Neuronal stem cell (in vitro differentiated cells): ENCODE data around the gene RPS6KA2.

Experiments used
- DNase-seq: peaks from one replicate; pipeline ENCODE4 v3.0.0-alpha.2; 2013; ENCODE audit warnings: low spot score
- H2AFZ ChIP-seq: one replicate; pipeline ENCODE4 v1.6.1; 2013; ENCODE audit warnings: mild to moderate bottlenecking, low read length, inconsistent platforms
- H2AK5ac ChIP-seq: 2 replicates; pipeline ENCODE4 v1.6.1; 2013; ENCODE audit warnings: low read depth, mild to moderate bottlenecking, inconsistent platforms, low read length, moderate library complexity, mixed read lengths
- H2BK120ac ChIP-seq: 2 replicates; pipeline ENCODE4 v1.6.1; 2013; ENCODE audit warnings: low read depth, mild to moderate bottlenecking, inconsistent platforms, low read length, moderate library complexity, mixed read lengths
- H2BK12ac ChIP-seq: one replicate; pipeline ENCODE4 v1.6.1; 2013; ENCODE audit warnings: low read length, inconsistent platforms
- H2BK15ac ChIP-seq: 2 replicates; pipeline ENCODE4 v1.6.1; 2013; ENCODE audit warnings: mild to moderate bottlenecking, low read length, inconsistent platforms, mixed read lengths
- H2BK5ac ChIP-seq: one replicate; pipeline ENCODE4 v1.6.1; 2013; ENCODE audit warnings: inconsistent platforms, mild to moderate bottlenecking, low read length, moderate library complexity
- H3K14ac ChIP-seq: one replicate; pipeline ENCODE4 v1.6.1; 2013; ENCODE audit warnings: low read length, inconsistent platforms
- H3K18ac ChIP-seq: 2 replicates; pipeline ENCODE4 v1.6.1; 2013; ENCODE audit warnings: low read length, inconsistent platforms
- H3K23ac ChIP-seq: 2 replicates; pipeline ENCODE4 v1.6.1; 2013; ENCODE audit warnings: low read depth, mild to moderate bottlenecking, mixed read lengths, low read length, inconsistent platforms; ENCODE audit not compliant: poor library complexity
- H3K27ac ChIP-seq: replicated peaks from 3 replicates; pipeline ENCODE4 v1.5.1; 2013; ENCODE audit warnings: low read length, inconsistent platforms
- H3K27me3 ChIP-seq, 3 experiments: 2 replicates each; pipeline ENCODE4 v1.6.1; 2013; ENCODE audit warnings: low read length in 3 of 3, mild to moderate bottlenecking in 2 of 3, inconsistent platforms in 1 of 3, low read depth in 1 of 3, mixed read lengths in 1 of 3, moderate library complexity in 1 of 3; ENCODE audit not compliant: control insufficient read depth in 3 of 3, insufficient read depth in 3 of 3
- H3K36me3 ChIP-seq, 2 donors: replicated peaks in 1 of 2; 2 replicates each; pipeline ENCODE4 v1.6.1; 2013; ENCODE audit warnings: low read length in 2 of 2; ENCODE audit not compliant: control insufficient read depth in 2 of 2, insufficient read depth in 2 of 2
- H3K4ac ChIP-seq: 2 replicates; pipeline ENCODE4 v1.6.1; 2013; ENCODE audit warnings: inconsistent platforms, mild to moderate bottlenecking, low read length, moderate library complexity
- H3K4me1 ChIP-seq, 2 donors: 1 replicate in 1 of 2; 2 replicates in 1 of 2; pipeline ENCODE4 v1.6.1; 2013; ENCODE audit warnings: low read length in 2 of 2, low read depth in 1 of 2; ENCODE audit not compliant: control insufficient read depth in 2 of 2, insufficient read depth in 1 of 2
- H3K4me2 ChIP-seq: one replicate; pipeline ENCODE4 v1.6.1; 2013; ENCODE audit warnings: mild to moderate bottlenecking, low read length, inconsistent platforms; ENCODE audit not compliant: insufficient read depth, poor library complexity, severe bottlenecking
- H3K4me3 ChIP-seq, 2 donors: 2 replicates each; pipeline ENCODE4 v1.5.1; 2013; ENCODE audit warnings: low read length in 2 of 2, mild to moderate bottlenecking in 2 of 2, inconsistent platforms in 1 of 2, moderate library complexity in 1 of 2
- H3K79me1 ChIP-seq: one replicate; pipeline ENCODE4 v1.6.1; 2013; ENCODE audit warnings: low read depth, mild to moderate bottlenecking, inconsistent platforms, low read length, moderate library complexity
- H3K9ac ChIP-seq: one replicate; pipeline ENCODE4 v1.6.1; 2013; ENCODE audit warnings: mild to moderate bottlenecking, low read depth, low read length, inconsistent platforms; ENCODE audit not compliant: poor library complexity
- H3K9me3 ChIP-seq, 2 donors: replicated peaks in 1 of 2; 2 replicates each; pipeline versions ENCODE3 to v1.6.1; 2013; ENCODE audit warnings: low read length in 2 of 2, mild to moderate bottlenecking in 2 of 2, inconsistent platforms in 1 of 2, low read depth in 1 of 2, mixed read lengths in 1 of 2, moderate library complexity in 1 of 2; ENCODE audit not compliant: control insufficient read depth in 2 of 2, insufficient read depth in 1 of 2
- H4K8ac ChIP-seq: one replicate; pipeline ENCODE4 v1.6.1; 2013; ENCODE audit warnings: low read depth, mild to moderate bottlenecking, inconsistent platforms, low read length, moderate library complexity
- H4K91ac ChIP-seq: one replicate; pipeline ENCODE4 v1.6.1; 2013; ENCODE audit warnings: low read length, low read depth, mild to moderate bottlenecking, inconsistent platforms; ENCODE audit not compliant: poor library complexity
- WGBS, 2 donors: extraction: QIAGEN DNeasy Blood & Tissue Kit; methylation state at CpG; one replicate each; pipeline ENCODE4 v1.1.7; 2013; ENCODE audit warnings: missing lambda C conversion rate in 2 of 2, mixed read lengths in 1 of 2; ENCODE audit not compliant: insufficient read length in 2 of 2, insufficient replicate concordance in 1 of 2; ENCODE audit errors: extremely low coverage in 2 of 2; 5-methylcytosine and 5-hydroxymethylcytosine counted together

RPS6KA2 gene

DNA sequence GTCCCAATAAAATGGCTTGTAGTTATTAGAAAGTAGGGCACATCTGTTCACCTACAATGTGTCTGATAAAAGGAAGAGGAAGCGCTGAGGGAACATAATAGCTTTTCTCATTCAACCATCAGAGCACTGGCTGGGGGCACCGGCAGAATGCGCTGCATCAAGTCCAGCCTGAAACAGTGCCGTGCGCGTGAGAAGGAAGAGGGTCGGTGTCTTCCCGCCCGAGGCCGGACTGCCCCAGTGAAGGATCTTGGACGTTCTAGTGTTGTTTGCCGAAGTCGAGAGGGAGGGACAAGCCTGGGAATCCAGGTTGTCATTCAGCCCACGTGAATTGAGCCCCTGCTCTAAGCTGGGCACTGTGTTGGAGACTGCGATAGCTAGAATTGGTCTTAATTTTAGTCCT is 182.6 kb downstream of the RPS6KA2 start:
- no peak overlapping the region for H2BK5ac ChIP-seq
- no peak overlapping the region for H4K8ac ChIP-seq
- peaks cover 0 to 1% of the 10 kb centered on the region in 2 donors for H3K9me3 ChIP-seq
- H3K27ac ChIP-seq: no peak overlapping the region
- H3K36me3 ChIP-seq: peaks cover 14 to 57% of the 10 kb centered on the region in 2 donors
- no peaks in the 10 kb centered on the region for H3K4me1 ChIP-seq
- H2BK15ac ChIP-seq: no peak overlapping the region
- no peak overlapping the region for H3K18ac ChIP-seq
- no peak for DNase-seq
- no peak overlapping the region for H3K9ac ChIP-seq
- no peaks in the 10 kb centered on the region for H3K27me3 ChIP-seq
- H3K14ac ChIP-seq: no peak overlapping the region
- H2AK5ac ChIP-seq: no peak overlapping the region
- no peak overlapping the region for H2BK12ac ChIP-seq
- no peak overlapping the region for H3K4me2 ChIP-seq
- H3K4me3 ChIP-seq: no peak overlapping the region
- H3K4ac ChIP-seq: no peak overlapping the region
- H2BK120ac ChIP-seq: no peak overlapping the region
- H3K79me1 ChIP-seq: no peaks in the 10 kb centered on the region
- WGBS, 2 donors: no CpG with 5 or more reads among the region's 15 CpGs
- H4K91ac ChIP-seq: no peak overlapping the region
- no peak overlapping the region for H3K23ac ChIP-seq
- H2AFZ ChIP-seq: no peak overlapping the region

DNA sequence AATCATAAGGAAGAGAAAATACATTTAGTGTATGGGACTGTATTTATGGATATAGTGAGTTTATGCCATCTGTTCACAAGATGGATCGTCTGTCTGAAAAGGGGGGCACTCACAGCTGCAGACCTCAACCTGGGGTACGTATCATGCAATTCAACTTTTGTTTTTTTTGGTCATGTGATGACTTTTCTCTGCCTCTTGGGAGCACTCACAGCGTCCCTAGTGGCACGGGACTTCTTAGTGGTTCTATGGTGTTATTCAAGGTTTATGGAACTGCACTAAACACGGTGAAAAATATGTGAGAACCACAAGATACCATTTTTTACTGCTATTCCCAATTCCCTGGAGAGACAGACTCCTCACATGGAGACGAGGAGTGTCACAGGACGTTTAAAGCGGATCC is 183.9 kb downstream of the RPS6KA2 start:
- H3K4me1 ChIP-seq: no peaks in the 10 kb centered on the region
- no peak overlapping the region for H4K91ac ChIP-seq
- no peak overlapping the region for H2BK12ac ChIP-seq
- H3K23ac ChIP-seq: no peak overlapping the region
- H4K8ac ChIP-seq: no peak overlapping the region
- H3K9ac ChIP-seq: no peak overlapping the region
- H3K27ac ChIP-seq: no peak overlapping the region
- H3K27me3 ChIP-seq: no peaks in the 10 kb centered on the region
- H3K9me3 ChIP-seq: no peaks in the 10 kb centered on the region
- no peak overlapping the region for H2BK120ac ChIP-seq
- no peak overlapping the region for H2AFZ ChIP-seq
- no CpG with 5 or more reads among the region's 8 CpGs for WGBS, 2 donors
- H3K18ac ChIP-seq: no peak overlapping the region
- no peak overlapping the region for H2BK15ac ChIP-seq
- H2BK5ac ChIP-seq: no peak overlapping the region
- no peak overlapping the region for H3K4me3 ChIP-seq
- H3K4me2 ChIP-seq: no peak overlapping the region
- H3K36me3 ChIP-seq: peaks cover 5 to 51% of the 10 kb centered on the region in 2 donors
- no peak overlapping the region for H2AK5ac ChIP-seq
- H3K4ac ChIP-seq: no peak overlapping the region
- no peak overlapping the region for H3K14ac ChIP-seq
- DNase-seq: no peak
- H3K79me1 ChIP-seq: no peaks in the 10 kb centered on the region

DNA sequence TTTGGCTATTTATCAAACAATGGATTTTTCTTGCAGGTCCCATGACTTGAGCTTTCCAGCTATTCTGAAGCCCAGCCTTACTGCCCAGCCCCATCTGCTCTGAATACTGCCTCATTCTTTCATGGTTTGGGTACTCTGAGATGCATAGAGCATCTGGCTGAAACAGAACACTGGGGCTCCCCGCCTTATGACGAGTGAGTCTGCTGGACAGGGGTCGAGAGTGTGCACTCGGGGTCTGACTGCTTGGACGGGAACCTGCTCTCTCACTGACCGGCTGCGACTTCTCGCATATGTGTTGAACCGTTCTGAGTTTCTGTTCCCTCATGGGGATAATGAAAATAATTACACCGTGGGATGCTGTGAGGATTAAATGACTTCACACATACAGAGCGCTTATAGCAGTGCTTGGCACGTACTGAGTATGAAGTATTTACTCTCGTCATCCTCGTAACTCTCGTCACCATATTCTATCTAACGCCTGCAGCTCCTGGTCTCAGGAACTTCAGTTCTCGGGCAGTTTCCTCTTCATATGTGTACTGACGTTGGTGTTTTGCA is 184.8 kb downstream of the RPS6KA2 start:
- Histone ChIP-seq H3K4me3 (no peak overlapping the region), H3K4me1 (no peaks in the 10 kb centered on the region), H3K14ac (no peak overlapping the region), H2BK120ac (no peak overlapping the region), H2BK5ac (no peak overlapping the region), H4K8ac (no peak overlapping the region), H2AK5ac (no peak overlapping the region), H3K18ac (no peak overlapping the region), H3K79me1 (no peaks in the 10 kb centered on the region), H3K9me3 (no peaks in the 10 kb centered on the region), H3K4me2 (no peak overlapping the region), H3K9ac (no peak overlapping the region), H2BK12ac (no peak overlapping the region), H4K91ac (no peak overlapping the region), H3K4ac (no peak overlapping the region), H3K36me3 (peaks cover 2 to 49% of the 10 kb centered on the region in 2 donors), H2AFZ (no peak overlapping the region), H2BK15ac (no peak overlapping the region), H3K23ac (no peak overlapping the region), H3K27me3 (no peaks in the 10 kb centered on the region), H3K27ac (no peak overlapping the region)
- no CpG with 5 or more reads among the region's 18 CpGs for WGBS, 2 donors
- DNase-seq: no peak

DNA sequence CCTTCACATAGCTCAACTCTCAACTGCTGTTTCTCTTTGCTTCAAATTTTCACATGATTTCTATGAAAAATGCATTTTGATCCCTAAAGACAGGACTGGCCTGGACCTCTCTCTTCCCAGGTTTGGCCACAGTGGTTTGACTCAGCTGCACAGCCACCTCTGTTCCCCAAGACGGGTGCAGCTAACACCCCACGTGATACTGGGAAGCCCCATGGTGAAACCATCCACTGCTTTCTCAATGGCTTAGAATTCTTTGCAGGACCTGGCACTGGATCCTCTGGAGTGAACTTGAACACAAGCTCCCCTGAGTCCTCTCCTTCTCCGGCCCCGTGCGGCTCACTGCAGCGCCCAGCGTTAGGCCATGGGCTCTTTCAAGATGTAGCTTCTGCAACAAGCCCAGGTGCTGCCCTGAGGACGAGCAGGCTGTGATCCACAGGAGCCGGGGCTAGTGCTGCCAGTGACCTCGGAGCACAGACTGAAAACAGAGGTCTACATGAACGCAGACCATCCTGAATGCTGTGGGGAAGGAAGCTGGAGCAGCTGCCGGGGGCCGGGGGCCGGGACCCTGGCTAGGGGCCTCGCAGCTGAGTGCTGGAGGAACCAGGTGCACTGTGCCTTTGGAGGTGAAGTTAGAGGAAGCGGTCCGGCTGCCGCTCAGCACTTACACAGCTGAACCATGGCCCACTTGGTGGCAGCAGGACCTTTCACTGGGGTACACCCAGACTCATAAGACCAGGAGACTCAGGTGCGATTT is 185.5 kb downstream of the RPS6KA2 start:
- H4K91ac ChIP-seq: no peak overlapping the region
- no peak overlapping the region for H3K9ac ChIP-seq
- H2BK12ac ChIP-seq: no peak overlapping the region
- H3K18ac ChIP-seq: no peak overlapping the region
- no peak overlapping the region for H3K14ac ChIP-seq
- H2BK5ac ChIP-seq: no peak overlapping the region
- H2AFZ ChIP-seq: no peak overlapping the region
- no peaks in the 10 kb centered on the region for H3K79me1 ChIP-seq
- WGBS, 2 donors: no CpG with 5 or more reads among the region's 19 CpGs
- peaks cover 3 to 49% of the 10 kb centered on the region in 2 donors for H3K36me3 ChIP-seq
- no peak overlapping the region for H2BK15ac ChIP-seq
- no peak overlapping the region for H3K27ac ChIP-seq
- no peak overlapping the region for H3K4me2 ChIP-seq
- H3K9me3 ChIP-seq: no peaks in the 10 kb centered on the region
- H3K23ac ChIP-seq: no peak overlapping the region
- no peak overlapping the region for H3K4me3 ChIP-seq
- H2BK120ac ChIP-seq: no peak overlapping the region
- H3K4ac ChIP-seq: no peak overlapping the region
- H2AK5ac ChIP-seq: no peak overlapping the region
- no peak for DNase-seq
- no peak overlapping the region for H4K8ac ChIP-seq
- no peaks in the 10 kb centered on the region for H3K4me1 ChIP-seq
- H3K27me3 ChIP-seq: no peaks in the 10 kb centered on the region
